Activated T-helper 1 cell treated with Interleukin-2 at 50 U/mL for 16 hours (primary cell): ENCODE data around the gene SMARCC1.

Source experiments
- DNase-seq: peaks from one replicate; pipeline ENCODE4 v3.0.0-alpha.2; 2020; ENCODE audit warnings: low read depth

Gene SMARCC1

DNA sequence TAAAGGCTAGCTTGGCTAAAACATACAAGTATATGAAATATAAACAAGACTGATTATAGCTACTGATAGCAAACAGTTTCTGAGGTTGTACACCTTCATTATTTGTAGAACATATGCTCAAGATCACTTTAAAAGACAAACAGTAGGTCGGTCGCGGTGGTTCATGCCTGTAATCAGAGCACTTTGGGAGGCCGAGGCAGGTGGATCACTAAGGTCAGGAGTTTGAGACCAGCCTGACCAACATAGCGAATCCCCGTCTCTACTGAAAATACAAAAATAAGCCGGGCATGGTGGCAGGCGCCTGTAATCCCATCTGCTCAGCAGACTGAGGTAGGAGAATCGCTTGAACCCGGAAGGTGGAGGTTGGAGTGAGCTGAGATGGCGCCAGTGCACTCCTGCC lies 80.3 kb downstream of the SMARCC1 start:
- DNase-seq = no peak

DNA sequence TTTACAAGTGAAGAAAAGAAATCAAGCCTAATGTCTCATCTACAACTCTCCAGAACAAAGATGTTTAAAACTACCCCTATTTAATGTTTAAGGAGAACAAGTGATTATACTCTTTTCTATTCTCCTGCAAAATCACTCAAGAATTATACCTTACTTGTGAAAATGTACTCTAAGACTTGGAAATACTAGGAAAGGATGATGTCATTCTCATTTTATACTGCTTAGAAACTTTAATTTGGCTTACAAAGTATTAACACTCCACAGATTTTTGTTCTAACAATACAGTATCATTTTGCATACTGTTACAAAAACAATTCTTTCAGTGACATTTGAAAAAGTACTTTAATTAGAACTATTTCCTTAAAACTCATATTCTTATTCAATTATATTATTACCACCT lies 89.5 kb downstream of the SMARCC1 start:
- no peak for DNase-seq

DNA sequence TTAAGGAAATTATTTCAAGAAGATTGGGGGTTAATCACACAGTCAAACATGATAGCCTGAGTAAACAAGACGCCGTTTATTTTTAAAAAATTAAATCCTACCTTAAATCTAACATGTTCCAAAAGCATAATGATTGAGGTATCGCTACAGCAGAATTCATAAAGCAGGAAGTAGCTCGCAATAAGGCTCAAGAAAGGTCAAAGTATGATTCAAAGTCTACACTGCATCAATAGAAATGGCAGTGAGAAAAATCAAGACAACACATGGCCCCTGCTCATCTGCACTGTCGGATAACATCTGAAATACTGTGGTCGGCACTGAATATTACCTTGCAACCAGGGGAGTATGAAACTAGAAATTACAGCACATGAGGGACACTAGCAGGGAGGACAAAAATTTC lies 93.2 kb downstream of the SMARCC1 start:
- DNase-seq = no peak

DNA sequence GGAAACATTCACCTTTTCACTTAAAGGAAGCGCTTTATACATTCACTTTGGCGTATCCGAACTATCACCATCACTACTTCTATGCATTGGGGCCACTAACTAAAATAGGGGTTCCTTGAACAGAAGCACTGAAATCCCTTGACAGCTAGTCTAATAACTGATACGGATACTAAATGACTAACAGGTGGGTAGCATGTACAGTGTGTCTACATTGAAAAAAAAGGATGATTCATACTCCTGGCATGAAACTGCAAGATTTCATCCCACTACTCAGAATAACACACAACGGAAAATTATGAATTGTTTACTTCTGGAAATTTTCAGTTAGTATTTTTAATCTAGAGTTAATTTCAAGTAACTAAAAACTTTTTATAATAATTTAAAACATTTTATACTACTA lies 96.7 kb downstream of the SMARCC1 start:
- DNase-seq = no peak

DNA sequence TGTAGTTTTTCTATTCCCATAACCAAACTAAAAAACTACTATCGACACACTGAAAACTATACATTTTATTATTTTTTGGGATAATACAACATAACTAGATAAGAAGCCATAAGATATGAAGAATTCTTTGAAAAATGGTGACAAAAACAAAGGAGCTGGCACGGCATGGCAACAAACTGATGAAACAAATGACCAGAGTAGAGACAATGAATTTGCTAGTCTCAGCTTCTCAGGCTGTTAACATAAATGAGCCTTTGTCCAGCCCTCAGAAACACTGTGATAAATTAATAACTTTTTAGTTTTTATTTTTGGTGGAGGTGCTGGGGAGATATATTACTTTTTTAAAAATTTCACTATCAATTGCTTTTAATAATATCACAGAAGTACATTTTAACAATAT lies 100.7 kb downstream of the SMARCC1 start:
- no peak for DNase-seq

DNA sequence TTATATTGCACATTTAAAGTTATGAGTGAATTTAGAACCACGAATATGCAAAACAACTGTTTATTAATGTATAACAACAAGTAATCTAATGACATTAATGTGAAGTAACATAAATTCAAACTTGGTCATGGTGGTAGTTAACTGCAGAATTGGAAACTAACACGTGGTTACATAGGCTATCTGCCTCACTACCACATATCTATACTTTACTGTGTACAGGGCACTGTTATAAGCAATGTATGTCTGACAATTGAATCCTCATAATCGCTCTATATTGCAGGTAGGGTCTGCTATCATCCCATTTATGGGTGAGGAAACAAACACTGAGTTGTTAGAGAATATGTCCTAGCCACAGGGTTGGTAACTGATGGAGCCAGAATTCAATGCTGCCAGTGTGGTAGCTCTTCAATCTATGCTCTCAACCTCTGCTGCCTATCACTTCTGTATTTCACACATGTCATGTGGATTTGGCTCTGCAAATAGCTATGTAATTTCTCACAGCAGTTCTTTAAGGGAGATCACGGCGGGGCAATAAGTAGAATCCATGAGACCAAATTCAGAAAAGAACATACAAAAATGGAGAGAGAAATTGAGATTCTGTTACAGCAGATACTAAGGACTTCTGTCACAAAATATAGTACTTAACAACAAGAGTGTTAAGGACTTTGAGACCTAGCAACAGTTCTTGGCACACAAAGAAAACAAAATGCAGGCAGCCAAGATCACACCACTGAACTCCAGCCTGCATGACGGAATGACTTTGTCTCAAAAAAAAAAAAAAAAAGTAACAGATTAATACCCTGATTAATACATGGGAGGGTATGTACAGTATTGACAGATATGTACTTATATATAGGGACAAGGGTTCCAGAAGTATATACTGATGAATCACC lies 103.0 kb downstream of the SMARCC1 start:
- no peak for DNase-seq

DNA sequence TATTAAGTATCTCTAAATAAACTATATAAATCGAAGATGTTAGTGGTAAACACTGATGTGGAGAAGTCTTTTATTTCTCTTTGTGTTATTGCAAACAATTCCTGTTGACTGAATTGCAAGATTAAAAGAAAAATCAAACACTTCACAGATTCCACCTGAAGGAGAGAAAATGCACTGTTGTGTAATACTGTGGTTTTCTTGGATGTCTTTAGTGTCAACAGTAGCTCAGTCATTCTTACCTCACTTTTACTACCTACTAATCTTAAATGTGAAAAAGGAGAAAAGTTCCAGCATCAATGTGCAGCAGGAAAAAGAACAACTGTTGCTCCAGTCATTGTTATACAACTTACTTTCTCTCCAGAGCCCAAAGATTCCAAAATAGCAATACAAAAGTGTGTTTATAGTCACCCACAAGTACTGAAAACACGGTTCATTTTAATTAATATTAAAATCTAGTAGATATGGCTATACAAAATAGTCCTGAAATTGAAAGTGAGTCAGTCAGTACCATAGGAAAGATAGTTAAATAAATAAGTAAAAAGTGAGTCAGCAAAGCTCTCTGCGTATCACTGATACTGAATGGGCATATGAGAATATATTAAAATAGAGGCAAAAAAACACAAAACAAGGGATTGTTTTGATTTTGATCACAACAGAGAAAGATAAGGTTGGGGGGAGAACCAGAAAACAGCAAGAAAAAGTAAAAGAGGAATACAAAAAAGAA lies 112.5 kb downstream of the SMARCC1 start:
- DNase-seq = no peak

DNA sequence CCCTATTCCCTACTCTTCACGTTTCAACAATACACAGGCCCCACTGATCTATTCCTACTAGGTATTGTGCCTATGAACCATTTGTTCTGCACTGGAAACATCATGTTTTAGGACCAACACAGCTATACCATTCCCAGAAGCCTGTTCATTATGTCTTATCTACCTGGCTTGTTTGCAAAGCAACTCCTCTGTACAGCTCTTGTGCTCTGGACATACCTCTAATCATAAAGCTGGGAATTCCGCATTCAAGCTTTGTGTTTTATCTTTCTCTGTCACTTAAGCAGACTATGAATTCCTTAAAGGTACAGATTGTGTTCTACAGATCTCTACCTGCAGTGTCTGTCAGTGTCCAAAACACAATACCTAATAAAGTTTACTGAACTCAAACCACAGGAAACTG lies 115.6 kb downstream of the SMARCC1 start:
- DNase-seq = no peak

DNA sequence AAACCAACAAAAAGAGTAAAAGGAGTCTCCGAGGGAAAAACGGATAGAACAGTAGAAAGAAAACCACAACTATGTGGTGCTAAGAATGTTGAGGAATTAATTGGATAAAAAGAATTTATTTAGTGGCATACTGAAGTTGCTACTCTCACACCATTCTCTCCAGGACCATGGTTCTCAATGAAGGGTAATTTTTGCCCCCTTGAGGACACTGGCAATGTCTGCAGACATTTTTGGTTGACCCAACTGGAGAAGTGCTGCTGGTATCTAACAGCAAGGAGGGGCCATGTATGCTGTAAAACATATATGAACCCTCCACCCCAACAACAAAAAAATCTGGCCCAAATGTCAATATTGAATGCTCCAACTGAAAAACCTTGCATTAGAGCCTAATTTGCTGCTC lies 117.2 kb downstream of the SMARCC1 start:
- no peak for DNase-seq

DNA sequence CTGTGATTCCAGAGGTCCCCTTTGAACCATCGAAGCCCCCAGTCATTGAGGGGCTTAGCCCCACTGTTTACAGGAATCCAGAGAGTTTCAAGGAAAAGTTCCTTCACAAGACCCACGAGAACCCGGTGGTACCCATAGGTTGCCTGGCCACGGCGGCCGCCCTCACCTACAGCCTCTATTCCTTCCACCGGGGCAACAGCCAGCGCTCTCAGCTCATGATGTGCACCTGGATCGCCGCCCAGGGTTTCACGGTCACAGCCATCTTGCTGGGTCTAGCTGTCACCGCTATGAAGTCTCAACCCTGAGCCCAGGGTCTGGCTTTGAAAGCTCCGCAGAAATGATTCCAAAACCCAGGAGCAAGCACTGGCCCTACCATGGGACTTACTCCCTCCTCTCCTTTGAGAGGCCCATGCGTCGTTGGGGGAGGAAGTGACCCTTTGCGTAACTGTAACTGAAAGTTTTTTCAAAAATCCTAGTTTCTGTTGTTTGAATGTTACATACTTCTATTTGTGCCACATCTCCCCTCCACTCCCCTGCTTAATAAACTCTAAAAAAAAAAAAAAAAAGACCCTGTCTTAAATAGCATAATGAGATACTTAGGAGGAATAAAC lies 118.0 kb downstream of the SMARCC1 start:
- DNase-seq = no peak

DNA sequence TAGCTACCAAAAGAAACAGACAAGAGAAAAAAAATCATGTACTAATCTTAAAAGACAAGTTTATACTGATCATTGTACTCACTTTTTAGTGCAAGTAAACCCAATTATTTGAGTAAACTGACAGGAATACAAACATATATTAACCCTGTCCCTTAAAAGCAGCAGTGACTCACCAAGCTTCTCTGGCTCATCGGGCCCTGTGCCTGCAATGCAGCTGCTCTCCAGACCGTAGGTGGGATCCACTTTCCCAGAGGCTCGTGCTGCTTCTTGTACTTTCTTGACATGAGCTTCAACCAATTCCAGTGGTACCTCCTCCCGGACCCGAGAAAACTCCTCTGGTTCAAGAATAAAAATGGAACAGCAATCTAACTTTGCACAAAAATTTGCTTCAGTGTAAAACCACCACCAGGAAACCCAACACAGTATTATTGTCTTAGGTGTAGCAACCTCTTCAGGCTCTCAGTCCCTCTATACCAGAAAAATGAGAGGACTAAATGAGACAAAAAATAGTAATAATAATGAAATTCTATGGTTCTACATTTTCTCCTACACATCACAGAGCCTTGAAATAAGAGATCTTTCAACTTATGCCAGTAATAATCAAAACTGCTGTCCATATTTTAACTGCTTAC lies 120.5 kb downstream of the SMARCC1 start:
- DNase-seq = no peak

DNA sequence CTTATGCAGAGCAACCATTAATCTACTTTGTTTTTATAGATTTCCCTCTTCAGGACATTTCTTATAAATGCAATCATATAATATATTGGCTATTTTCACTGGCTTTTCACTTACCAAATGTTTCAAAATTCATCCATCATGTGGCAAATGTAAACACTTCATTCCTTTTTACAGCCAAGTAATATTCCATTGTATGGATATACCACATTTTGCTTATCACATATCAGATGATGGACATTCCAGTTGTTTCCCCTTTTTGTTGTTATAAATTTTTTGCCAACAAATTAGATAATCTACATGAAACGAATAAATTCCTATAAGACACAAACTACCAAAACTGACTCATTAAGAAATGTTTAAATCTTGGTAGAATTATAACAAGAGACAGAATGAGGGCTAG lies 123.2 kb downstream of the SMARCC1 start:
- DNase-seq = no peak

DNA sequence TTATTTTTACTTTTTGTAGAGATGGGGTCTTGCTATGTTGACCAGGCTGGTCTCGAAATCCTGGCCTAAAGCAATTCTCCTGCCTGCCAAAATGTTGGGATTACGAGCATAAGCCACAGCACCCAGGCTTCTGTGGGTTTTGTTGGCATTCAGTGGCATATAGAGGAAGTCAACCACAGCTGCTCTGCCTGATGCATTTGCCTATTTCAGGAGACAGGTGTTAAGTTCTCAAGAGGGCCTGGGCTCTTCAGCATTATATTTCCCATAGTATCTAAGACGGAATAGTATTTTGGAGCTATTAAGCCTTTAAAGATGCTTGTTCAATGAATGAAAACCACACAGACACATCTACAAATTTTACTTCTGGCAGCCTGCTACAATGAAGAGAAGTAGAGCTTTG lies 129.6 kb downstream of the SMARCC1 start:
- DNase-seq = no peak

DNA sequence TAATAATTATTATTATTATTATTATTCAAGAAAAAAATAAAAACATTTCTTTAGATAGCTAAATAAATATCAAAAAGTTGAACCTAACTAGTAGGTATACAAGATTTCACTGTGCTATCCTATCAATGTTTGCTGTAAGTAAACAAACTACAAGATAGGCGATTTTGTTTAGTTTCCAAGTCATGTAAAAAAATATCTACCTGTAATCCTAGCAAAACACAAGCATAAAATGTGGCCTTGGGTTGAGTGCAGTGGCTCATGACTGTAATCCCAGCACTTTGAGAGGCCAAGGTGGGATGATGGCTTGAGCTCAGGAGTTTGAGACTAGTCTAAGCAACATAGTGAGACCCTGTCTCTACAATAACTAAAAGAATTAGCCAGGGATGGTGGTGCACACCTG lies 131.4 kb downstream of the SMARCC1 start:
- no peak for DNase-seq

DNA sequence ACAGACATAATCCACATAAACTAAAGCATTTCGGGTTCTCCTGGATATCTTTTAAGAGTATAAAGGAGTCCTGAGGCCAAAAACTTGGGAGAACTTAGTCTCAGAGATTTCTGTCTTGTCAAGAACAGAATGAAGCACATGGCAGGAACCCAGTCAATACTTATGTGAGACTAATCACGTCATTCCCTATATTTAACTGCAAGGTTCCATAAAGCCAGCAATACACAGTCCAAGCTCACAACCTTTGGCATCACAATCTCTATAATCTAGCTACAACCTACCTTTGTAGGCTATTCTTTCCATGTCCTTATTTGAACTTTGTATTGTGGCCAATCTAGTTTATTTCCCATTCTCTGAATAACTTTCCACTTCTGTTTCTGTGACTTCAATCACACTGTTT lies 134.1 kb downstream of the SMARCC1 start:
- DNase-seq = no peak

DNA sequence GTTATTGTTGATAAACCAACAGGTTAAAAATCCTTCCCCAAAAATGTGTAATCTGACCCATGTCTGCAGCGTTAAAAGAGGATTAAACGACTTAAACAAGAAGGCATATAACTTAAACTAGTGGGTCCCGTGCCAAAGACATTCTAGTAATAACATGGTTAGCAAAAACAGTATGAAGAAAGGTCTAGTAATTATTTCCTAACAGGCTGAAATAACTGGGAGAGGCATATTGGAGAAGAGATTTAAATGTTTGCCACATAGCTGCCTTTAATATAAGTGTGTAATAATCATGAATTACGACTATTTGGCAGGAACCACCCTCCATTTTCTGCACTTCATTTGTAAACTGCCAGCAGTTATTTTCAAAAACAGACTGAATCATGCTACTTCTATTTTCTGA lies 135.3 kb downstream of the SMARCC1 start:
- no peak for DNase-seq

DNA sequence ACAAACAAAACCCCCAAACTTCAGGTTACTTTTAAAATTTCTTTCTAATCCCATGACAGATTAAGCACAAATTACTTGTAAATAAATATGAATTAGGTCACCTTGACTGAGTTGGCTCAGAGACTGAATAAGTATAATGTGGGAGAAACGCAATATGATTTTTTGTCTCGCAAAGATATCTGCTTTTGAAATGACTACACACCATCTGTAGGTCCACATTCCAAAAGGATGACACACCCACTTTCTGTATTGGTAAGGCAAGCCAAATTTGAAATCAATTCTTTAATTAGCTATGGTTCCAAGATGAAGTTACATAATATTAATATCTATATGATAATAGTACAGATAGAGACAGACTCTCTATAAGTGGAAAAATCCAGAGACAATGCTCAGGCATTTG lies 136.1 kb downstream of the SMARCC1 start:
- no peak for DNase-seq

DNA sequence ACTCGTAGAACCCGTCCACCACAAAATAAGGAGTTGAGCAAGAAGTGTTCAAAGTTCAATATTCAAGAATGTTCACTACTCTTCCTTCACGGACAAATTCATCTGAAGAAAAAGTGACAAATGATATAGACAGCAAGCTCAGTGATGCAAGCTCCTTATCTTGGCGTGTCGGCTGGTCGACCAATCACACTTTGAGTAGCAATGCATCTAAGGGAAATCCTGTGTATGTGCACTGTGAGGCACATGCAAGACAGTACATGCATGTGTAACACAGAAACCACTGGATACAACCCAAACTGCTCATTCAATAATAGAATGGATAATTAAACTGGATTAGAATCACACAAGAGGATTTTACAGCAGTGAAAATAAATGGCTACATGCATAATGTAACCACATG lies 138.6 kb downstream of the SMARCC1 start:
- no peak for DNase-seq

DNA sequence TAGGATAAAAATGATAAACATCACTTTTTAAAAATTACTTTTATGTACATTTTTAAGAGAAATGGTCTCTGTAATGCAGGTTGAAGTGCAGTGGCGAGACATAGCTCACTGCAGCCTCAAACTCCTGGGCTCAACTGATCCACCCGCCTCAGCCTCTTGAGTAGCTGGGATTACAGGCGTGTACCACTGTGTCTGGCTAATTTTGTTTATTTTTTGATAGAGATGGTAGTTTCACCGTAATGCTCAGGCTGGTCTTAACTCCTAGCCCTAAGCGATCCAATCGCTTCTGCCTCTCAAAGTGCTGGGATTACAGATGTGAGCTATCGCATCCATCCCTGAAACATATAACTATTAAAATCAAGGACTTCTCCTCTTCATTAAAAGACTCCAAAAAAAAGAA lies 140.0 kb downstream of the SMARCC1 start:
- no peak for DNase-seq

DNA sequence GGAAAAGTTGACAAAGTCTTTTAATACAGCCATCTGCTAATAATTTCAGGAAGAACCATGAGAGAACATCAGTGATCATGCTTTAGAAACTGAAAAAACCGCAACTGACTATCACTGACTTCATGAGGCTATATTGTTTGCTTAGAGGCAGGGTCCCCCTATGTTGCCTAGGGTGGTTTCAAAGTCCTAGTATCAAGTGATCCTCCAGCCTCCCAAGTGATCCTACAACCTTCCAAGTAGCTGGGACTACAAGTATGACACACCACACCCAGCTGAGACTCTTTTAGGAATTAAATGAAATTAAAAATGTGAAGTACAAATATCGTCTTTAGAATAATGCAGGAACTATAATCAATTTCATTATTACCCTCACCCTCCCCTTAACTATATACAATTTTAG lies 144.8 kb downstream of the SMARCC1 start:
- no peak for DNase-seq

DNA sequence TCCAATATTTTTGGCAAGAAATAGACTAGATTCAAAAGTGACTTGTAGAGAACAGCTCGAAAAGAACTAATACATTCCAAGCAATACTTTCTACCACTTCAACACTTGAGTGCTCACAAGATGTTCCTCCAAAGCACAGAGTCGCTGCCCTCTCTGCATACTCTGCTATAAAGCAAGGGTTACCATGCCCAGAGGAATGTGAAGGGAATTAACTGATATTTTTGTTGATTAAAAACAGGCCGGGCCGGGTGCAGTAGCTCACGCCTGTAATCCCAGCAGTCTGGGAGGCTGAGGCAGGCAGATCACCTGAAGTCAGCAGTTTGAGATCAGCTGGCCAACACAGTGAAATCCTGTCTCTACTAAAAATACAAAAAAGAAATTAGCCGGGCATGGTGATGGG lies 145.5 kb downstream of the SMARCC1 start:
- no peak for DNase-seq

DNA sequence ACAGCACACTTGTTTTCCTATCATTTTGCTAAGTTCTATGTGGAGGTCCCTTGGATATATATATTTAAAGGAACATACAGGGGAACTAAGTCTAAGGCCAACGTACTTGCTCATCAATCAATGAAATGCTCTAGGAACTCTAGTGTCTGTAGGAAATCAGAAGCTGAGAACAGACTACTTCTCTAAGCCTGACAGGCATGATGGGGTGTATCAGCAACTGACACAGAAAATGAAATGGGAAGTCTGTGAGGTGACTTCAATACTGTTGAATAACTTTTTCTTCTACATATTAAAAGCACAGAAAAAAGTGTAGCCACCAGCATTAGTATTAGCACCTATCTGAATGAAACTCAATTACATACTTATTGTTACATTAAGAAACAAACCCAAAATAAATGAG lies 146.2 kb downstream of the SMARCC1 start:
- no peak for DNase-seq

DNA sequence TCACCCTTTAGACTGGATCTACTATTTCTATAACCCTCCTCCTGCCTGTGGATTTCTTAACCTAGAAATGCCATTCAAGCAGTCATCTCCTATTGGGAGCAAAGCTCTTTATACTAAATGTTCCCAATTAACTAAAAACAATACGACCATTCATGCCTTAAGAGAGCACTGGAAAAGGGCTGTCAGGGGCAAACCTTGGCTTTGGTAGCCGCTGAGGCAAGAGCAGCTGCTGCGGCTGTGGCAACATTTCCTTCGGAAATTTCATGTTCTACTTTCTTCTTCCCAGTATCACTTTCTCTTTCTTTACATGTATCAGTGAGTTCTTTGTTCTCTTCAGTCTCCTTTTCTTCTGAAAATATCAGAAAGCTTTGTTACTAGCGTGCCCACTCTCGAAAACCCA lies 146.7 kb downstream of the SMARCC1 start:
- no peak for DNase-seq
